ENCODE data around the gene HM13.
A peak's percentile ranks its signal among the peaks of the same experiment; 100 is the strongest.
"Not testable (repeated sequence)": the region's sequence is repeated elsewhere in the genome, so short reads cannot be mapped to it uniquely, and the experiment has no call there.

The HM13 gene

DNA sequence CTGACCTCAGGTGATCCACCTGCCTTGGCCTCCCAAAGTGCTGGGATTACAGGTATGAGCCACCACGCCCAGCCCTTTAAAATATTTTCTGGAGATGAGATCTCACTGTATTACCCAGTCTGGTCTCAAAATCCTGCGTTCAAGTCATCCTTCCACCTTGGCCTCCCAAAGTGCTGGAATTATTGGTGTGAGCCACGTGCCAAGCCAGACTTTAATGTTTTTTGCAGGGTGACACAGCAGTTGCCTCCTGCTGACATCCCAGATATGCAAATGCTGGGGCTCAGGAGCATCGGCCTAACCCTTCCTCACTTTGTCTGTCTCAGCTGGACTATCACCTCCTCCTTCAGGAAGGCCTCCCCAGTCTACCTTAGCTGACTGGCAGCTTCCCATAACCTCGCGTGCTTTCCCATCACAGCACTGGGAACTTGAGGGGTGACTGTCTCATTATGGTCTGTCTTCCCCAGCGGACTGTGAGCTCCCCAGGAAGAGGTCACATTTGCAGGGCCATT lies 76.5 kb downstream of the HM13 start:
- no peak for DNase-seq (ENCODE audit: low read depth)

DNA sequence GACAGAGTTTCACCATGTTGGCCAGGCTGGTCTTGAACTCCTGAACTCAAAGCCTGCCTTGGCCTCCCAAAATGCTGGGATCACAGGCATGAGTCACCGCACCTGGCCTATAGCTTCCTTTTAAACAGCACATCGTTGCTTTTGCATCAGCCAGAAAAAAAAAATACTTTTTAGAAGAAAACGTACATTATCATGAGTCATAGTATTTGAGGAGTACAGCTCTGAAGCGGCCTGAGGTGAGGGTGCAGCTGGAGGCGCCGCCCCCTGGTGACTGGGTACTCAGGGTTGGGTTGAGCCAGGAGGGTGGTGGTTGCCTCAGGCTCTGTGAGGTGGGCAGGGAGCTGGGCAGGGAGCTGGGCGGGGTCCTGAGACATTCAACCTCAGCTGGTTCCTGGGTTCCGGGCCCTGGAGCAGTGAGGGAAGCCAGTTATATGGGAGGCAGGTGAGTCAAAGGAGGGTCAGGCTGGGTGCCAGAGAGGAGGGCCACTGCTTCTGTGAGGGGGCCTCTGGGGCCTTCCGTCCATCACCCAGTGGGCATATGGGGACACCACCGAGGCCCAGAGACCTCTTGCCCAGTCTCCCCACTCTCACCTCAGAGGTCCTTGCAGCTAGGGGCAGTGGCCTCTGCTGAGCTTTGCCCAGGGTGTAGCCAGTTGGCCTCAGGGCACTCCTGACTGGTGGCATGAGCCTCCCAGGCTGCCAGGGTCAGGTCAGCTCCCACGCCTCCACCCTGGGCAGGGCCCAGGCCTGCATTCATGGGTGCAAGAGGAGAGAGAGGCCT lies 79.2 kb downstream of the HM13 start:
- DNase-seq (ENCODE audit: low read depth) = no peak

DNA sequence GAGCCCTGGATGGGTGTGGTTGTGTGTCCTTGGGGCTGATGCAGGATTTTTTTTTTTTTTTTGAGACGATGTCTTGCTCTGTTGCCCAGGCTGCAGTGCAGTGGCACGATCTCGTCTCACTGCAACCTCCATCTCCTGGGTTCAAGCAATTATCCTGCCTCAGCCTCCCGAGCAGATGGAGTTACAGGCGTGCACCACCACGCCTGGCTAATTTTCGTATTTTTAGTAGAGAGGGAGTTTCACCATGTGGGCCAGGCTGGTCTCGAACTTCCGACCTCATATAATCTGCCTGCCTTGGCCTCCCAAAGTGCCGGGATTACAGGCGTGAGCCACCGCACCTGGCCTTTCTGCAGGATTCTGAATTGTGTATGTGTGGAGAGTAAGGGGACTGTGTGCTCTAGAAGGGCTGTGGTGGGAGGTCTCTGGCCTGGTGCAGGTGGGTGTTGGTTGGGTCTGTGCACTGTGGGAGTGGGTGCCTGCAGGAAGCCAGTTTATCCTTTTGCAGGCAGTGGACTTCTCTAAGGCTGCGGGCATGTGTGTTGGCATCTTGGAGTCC lies 79.8 kb downstream of the HM13 start:
- no peak for DNase-seq (ENCODE audit: low read depth)

DNA sequence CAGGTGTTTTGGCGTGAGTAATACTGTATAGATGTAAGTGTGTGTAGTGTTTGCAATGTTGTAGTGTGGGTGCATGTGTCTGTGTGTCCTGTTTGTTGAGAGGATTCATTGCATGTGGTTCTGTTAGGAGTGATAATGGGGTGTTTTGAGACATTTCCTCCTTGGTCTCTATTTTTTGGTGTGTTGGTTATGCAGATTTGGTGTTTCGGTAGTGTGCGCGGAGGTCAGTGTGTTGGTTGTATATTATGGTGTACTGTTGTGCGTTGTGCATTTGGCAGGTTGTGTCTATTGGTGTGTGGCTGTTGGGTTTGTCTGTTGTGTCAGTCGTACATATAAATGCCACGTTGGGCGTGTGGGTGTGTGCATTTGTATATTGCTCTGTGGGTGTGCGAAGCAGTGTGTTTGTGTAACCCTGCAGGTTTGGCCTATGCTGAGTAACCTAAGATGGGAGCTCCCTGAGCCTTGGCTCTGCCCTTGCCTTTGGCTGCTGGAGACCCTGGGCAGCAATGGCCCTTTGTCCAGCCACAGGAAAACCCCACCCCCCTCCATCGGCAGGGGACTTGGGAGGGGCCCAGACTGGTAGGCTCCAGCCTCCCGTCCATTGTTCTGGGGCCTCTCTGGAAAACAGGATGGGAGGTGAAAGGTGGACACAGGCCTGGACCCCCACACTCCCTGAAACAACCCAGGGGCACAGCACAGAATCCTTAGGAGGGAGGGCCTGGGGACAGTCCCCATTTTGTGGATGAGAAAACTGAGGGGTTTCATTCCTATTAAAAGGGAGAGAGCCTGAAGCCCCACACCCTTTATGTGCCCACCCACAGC lies 80.5 kb downstream of the HM13 start:
- no peak for DNase-seq (ENCODE audit: low read depth)

DNA sequence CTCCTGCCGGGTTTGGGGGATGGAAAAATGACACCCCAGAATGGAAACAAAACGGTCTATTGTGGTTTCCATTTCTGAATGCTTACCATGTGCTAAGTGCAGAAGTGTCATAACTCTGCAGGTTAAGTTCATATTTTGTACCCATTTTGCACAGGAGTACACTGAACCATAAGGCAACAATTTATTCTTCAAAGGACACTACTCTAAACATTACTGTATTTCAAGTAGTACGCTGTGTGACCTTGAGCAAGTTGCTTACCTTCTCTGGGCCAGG lies 81.1 kb downstream of the HM13 start:
- DNase-seq (ENCODE audit: low read depth) = no peak

DNA sequence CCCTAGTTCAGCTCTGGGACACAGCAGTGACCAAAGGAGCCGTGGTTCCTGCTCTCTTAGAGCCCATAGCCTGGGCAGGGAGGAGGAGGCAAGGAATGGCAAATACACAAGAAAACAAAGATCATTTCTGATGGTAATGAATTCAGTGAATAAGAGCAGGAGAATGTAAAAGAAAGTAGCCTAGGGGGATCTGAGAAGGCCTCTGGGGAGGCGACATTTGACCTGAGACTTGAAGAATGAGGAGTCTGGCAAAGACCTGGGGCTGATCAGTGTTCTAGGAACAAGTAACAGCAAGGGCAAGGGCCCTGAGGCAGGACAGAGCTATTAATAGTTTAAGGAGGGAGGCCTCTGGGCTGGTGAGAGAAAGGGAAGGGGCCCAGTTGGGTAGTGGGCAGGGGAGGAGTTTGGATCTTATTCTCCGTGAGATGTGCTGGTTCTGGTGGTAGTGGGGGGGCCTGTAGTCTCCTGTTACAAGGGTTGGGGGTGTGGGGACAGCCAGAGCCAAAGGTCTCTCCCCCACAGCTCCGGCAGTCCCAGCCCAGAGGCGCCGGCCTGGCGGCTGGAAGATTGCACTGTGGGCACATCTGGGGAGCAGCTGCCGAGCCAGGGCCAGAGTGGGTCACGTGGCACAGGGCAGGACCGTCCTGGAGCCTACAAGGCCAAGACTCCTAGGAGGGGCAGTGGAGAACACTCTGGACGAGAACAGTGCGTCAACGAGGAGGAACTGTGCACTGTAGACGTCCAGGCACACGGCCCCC lies 81.6 kb downstream of the HM13 start:
- DNase-seq (ENCODE audit: low read depth) = no peak

DNA sequence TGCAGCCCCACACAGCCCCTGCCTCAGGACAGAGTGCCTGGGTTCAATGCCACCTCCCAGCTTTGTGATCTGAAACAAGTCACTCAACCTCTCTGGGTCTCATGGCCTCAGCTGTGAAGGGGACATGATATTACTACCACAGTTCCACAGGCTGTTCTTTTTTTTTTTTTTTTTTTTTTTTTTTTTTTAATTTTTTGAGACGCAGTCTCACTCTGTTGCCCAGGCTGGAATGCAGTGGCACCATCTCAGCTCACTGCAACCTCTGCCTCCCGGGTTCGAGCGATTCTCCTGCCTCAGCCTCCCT lies 82.1 kb downstream of the HM13 start:
- not testable (repeated sequence) for DNase-seq (ENCODE audit: low read depth)

DNA sequence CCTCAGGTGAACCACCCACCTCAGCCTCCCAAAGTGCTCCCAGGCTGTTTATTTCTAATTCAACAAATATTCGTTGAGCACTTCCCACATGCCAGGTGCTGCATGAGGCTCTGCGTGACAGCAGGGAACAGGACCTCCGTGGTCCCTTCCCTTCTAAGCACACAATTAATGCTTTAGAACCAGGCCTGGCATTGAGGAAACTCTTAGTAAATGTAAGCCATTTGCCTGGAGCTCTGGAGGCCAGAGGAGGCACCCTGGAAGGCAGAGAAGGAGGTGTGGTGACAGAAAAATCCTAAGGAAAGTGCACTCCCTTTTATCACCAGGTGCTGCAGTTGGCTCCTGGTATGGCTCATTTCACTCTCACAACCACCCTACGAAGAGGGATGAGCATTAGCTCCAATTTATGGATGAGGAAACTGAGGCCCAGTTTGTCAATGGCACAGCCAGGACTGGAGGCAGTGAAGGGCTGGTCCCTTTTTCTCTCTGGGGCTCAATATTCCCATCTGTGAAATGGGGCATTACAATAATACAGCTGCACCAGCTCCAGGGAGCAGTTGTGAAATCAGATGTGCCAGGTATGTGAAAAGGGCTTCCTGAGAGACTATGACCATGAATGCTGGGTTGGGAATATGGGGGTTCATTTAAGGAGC lies 82.7 kb downstream of the HM13 start:
- no peak for DNase-seq (ENCODE audit: low read depth)

DNA sequence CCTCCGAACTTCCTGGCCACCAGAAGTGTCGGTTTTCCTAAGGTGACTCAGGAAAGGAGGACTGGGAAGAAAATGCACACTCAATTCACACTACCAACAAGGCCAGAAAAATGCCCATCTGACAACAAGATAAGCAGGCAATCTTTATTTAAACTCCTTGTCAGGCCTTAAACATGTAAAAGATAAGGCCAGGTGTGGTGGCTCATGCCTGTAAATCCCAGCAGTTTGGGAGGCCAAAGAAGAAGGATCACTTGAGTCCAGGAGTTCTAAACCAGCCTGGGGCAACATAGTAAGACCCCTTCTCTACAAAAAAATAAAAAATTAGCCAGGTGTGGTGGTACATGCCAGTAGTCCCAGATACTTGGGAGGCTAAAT lies 83.2 kb downstream of the HM13 start:
- no peak for DNase-seq (ENCODE audit: low read depth)

DNA sequence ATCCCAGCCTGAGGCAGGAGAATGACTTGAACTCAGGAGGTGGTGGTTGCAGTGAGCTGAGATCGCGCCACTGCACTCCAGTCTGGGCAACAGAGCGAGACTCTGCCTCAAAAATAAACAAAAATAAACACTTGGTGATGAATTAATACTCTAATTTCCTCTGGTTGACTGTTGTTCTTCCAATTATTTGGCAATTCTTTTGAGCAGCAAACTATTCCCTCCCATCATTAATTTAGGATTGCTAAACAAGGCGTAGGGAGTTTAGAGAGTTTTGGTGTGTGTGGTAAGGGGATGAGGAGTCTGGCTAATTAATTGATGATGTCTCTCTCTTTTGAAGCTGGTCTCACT lies 88.2 kb downstream of the HM13 start:
- DNase-seq (ENCODE audit: low read depth) = no peak

DNA sequence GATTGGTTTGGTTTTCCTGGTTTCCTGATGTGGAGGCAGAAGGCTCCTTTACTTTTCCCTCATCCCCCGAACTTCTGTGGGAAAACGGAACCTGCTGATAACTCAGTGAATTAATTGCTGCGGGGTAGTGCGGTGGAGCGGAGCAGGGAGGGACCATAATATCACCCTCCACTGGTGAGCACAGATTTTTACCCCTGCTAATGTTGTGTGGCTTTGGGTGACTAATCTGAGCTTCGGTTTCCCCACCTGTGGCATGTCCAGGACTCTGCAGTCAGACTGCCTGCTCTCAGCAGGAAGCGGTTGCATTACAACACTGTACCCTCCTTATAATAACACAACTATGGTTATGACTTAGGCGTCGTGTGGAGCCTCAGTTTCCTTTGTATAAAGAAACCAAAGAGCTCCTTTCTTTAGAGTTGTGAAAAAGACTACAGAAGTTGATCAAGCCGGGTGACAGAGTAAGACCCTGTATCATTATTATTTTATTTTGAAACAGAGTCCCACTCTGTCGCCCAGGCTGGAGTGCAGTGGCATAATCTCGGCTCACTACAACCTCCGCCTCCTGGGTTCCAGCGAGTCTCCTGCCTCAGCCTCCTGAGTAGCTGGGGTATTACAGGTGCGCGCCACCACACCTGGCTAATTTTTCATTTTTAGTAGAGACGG lies 88.7 kb downstream of the HM13 start:
- no peak for DNase-seq (ENCODE audit: low read depth)

DNA sequence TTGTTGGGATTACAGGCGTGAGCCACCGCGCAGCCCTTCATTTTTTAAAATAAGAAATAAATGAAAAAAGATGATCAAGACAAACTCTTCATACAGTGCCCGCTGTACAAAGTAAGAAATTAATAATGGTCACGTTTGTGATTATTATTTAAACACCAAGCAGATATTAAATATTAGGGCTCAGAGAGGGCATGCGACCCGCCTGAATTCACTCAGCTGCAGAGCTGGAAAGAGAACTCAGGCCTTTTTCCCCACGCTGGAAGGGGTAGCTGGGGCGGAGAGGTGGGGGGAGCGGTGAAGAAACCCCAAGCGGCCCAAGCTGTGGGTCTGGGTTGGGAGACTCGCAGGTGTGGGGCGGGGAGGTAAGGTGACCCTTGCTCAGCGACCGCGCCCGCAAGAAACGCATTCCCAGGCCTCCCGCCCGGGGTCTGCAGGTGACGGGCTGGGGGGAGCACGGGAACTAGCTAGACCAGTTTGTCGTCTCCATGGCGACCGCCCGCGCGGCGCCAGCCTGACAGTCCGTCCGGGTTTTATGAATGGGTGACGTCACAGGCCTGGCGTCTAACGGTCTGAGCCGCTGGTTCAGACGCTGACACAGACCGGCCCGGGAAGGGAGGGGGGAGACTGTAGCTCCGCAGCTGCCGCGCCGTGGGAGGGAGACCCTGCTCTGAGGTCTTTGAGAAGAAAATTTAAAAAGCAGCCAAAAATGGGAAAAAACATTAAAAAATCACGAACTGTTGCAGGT lies 89.8 kb downstream of the HM13 start:
- DNase-seq (ENCODE audit: low read depth) = peak; percentile 50

DNA sequence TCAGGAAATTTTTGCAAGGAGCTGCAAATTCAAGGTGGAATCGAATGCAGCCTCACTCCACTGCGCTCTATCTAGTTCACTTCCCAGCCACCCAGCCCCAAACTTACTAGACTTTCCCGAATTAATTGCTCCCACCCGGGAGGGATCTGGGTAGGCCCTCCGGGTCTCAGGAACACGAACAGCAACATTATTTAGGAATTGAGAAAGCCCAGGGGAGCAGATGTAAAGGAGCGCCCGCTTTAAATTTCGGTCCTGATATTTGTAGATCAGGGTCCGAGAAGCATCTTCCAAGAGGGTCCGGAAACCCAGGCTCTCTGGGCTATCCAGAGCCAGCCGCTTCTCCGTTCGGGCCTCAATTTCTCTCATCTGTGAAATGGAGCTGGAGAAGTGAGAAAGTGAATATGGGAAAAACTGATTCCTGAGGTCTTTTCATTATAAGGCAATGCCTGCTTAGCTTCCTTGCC lies 90.4 kb downstream of the HM13 start:
- no peak for DNase-seq (ENCODE audit: low read depth)

DNA sequence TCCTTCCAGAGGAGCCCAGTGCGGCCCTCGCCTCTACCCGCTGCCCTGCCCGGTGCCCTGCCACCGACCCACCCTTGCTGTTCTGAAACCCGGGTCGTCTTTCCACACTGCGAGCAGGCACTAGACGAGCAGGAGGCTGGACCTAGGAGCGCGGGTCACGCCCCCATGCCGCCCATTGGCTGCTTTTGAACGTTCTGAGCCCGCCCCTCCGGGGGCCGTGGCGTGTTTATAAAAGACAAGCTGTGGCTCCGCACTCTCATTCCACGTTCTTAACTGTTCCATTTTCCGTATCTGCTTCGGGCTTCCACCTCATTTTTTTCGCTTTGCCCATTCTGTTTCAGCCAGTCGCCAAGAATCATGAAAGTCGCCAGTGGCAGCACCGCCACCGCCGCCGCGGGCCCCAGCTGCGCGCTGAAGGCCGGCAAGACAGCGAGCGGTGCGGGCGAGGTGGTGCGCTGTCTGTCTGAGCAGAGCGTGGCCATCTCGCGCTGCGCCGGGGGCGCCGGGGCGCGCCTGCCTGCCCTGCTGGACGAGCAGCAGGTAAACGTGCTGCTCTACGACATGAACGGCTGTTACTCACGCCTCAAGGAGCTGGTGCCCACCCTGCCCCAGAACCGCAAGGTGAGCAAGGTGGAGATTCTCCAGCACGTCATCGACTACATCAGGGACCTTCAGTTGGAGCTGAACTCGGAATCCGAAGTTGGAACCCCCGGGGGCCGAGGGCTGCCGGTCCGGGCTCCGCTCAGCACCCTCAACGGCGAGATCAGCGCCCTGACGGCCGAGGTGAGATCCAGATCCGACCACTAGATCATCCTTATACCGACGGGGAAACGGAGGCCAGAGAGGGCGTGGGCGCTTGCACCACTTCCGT lies 91.0 kb downstream of the HM13 start, which contains the start of gene ID1:
Gene ID1, plus strand, starts transcription at position 259 of the 871 bp plus-strand sequence. Its CDS starts 99 bp downstream, at position 358.
- peak; percentile 84 for DNase-seq (ENCODE audit: low read depth)

DNA sequence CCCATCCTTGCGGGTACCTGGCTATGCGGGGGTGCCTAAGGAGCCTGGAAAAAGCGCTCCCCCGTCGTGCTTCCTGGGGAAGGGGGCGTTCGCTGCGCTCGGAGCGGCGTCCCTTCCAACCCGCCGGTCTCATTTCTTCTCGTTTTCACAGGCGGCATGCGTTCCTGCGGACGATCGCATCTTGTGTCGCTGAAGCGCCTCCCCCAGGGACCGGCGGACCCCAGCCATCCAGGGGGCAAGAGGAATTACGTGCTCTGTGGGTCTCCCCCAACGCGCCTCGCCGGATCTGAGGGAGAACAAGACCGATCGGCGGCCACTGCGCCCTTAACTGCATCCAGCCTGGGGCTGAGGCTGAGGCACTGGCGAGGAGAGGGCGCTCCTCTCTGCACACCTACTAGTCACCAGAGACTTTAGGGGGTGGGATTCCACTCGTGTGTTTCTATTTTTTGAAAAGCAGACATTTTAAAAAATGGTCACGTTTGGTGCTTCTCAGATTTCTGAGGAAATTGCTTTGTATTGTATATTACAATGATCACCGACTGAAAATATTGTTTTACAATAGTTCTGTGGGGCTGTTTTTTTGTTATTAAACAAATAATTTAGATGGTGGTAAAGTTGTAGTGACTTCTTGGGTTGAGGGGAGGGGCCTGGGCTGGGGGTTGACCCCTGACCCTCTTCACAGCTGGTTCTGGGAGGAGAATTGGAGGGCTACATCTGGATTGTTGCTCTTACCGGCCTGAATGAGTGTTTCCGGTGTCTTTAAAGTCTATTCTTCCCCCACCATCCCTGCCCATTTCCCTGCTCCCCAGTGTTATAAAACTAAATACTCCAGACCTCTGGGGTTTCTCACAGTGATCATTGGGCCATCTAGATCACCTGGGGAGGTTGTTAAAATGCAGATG lies 91.9 kb downstream of the HM13 start:
- no peak for DNase-seq (ENCODE audit: low read depth)

DNA sequence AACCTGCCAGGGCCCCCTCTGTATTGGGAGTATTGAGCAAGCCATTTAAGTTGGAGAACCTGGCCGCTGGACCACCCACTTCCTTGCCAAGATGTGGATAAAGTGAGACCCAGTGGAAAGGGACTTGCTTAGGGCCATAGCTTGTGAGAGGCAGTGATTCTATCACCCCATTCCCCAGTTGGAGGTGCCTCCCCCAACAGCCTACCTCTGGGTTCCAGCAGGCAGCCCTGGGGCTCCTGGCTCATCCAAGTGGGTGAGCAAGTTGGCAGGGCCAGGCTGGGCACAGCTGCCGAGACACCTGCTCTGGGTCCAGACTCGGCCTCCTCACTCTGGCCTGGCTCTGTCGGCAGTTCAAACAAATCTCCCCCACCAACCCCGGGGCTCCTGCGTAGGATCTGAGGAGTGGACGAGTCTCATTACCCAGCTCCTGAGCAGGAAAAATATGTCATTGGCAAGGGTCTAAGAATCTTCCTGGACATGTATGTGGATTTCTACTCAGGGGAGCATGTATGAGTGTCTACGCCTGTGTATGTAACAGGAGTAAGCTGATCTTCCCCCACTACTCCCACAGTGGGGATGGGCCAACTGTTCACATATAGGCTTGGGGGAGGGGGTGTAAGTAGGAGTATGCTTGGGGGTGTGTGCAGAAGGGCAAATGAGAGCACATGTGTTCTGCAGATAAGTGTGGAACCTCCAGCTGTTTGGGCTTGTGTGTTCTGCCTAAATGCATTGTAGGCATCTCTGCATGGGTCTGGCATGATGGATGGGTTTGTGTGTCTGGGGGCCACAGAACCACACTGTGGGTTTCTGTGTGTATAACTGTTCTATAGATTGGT lies 92.8 kb downstream of the HM13 start:
- no peak for DNase-seq (ENCODE audit: low read depth)

DNA sequence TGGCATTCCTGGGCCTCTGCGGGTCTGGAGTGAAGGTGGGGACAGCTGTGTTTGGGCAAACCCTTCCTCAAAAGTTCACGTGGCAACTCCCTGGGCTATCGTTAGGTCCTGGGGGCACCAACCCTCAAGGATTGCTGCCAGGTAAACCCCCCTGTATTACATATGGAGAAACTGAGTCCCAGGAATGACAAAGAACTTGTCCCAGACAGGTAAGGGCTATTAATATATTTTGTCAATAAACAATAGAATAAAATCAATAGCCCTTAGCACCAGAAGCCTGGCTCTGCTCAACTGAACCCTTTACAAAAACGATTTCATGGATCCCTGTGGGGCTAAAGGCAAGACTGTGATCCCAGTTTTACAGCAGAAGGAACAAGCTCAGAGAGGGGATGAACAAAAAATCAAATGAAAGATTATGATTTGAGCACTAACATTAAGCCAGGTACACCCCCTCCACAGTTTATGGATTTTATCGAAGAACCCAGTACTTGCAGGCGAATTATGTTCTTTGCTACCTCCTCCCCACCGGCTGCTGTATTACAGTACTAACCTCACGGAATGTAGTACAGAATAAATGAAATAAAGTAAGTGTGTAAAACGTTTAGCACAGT lies 93.5 kb downstream of the HM13 start:
- no peak for DNase-seq (ENCODE audit: low read depth)

Data from stimulated activated CD8-positive, alpha-beta memory T cell treated with anti-CD3 and anti-CD28 coated beads, Interleukin-12 subunit alpha, Interleukin-12 subunit beta, amount 100 ng/mL, for 4 hours (primary cell).